Esophagus squamous epithelium (tissue), 4 donors: ENCODE measurements around the gene SYDE2.

Experiments used
- CTCF ChIP-seq, 6 experiments: fragments of 450-650 bp in 4 of 6; fragments of 200-600 bp in 2 of 6; sonication (generic) in 2 of 6; IDR thresholded peaks; one replicate each; pipeline ENCODE4 v1.5.1; 2016 to 2019; ENCODE audit warnings: antibody characterized with exemption in 6 of 6, mild to moderate bottlenecking in 4 of 6, moderate library complexity in 4 of 6
- POLR2A ChIP-seq, 4 donors: fragments of 450-650 bp; IDR thresholded peaks; one replicate each; pipeline ENCODE4 v1.6.1; 2017; ENCODE audit warnings: antibody characterized with exemption in 4 of 4, mild to moderate bottlenecking in 4 of 4, moderate library complexity in 3 of 4

GRCh38 chr1:85168884-85169283 is 31.9 kb downstream of the SYDE2 start:
- TF ChIP-seq CTCF (IDR thresholded peaks at IDR 0.05) (no peak), POLR2A (IDR thresholded peaks at IDR 0.05) (no peak)
